Measurements from ENCODE around the gene RGMB.

- TF ChIP-seq CTCF (IDR thresholded peaks at IDR 0.05) (peak in 3 of 7 experiments; percentile 13 to 28 (median 15)), POLR2A (IDR thresholded peaks at IDR 0.05) (no peak)
These were observed 66.3 kb downstream of the RGMB start for GRCh38 chr5:98839469-98840383.
